H9 (cell line): Measurements from ENCODE around the gene OR8D1. TPM values are rescaled to one million over a fixed set of nuclear protein-coding genes. Genes with fewer than 3 reads are reported as not detected.

Experiments
- DNase-seq: peaks from one replicate; pipeline ENCODE4 v3.0.0-alpha.2; 2017
- H2AFZ ChIP-seq: one replicate; pipeline ENCODE4 v1.6.1; 2013; ENCODE audit warnings: mild to moderate bottlenecking, low read length, control low read depth, moderate library complexity
- H2AK5ac ChIP-seq: 2 replicates; pipeline ENCODE4 v1.6.1; 2013; ENCODE audit warnings: low read length, control low read depth, mixed read lengths; ENCODE audit not compliant: insufficient read length
- H2BK120ac ChIP-seq: one replicate; pipeline ENCODE4 v1.6.1; 2013; ENCODE audit warnings: low read depth, mild to moderate bottlenecking, low read length, control low read depth, inconsistent platforms; ENCODE audit not compliant: poor library complexity, severe bottlenecking
- H2BK12ac ChIP-seq: 2 replicates; pipeline ENCODE4 v1.6.1; 2013; ENCODE audit warnings: low read length, control low read depth, mixed read lengths, low read depth; ENCODE audit not compliant: insufficient read length
- H2BK15ac ChIP-seq: 2 replicates; pipeline ENCODE4 v1.6.1; 2013; ENCODE audit warnings: low read depth, low read length, control low read depth
- H2BK20ac ChIP-seq: one replicate; pipeline ENCODE4 v1.6.1; 2013; ENCODE audit warnings: low read depth, mild to moderate bottlenecking, low read length, control low read depth, inconsistent platforms; ENCODE audit not compliant: poor library complexity, severe bottlenecking
- H2BK5ac ChIP-seq: 2 replicates; pipeline ENCODE4 v1.6.1; 2013; ENCODE audit warnings: low read length, control low read depth, mixed read lengths; ENCODE audit not compliant: insufficient read length
- H3K14ac ChIP-seq: 2 replicates; pipeline ENCODE4 v1.6.1; 2013; ENCODE audit warnings: low read length, control low read depth; ENCODE audit not compliant: insufficient read depth
- H3K18ac ChIP-seq: 2 replicates; pipeline ENCODE4 v1.6.1; 2013; ENCODE audit warnings: low read depth, mild to moderate bottlenecking, mixed read lengths, low read length, control low read depth; ENCODE audit not compliant: insufficient read length
- H3K23ac ChIP-seq: 2 replicates; pipeline ENCODE4 v1.6.1; 2013; ENCODE audit warnings: low read length, control low read depth, mixed read lengths, low read depth; ENCODE audit not compliant: insufficient read length
- H3K23me2 ChIP-seq: 2 replicates; pipeline ENCODE4 v1.6.1; 2013; ENCODE audit warnings: low read depth, mild to moderate bottlenecking, mixed read lengths, low read length, control low read depth; ENCODE audit not compliant: insufficient read length, poor library complexity, severe bottlenecking
- H3K27ac ChIP-seq: 2 replicates; pipeline ENCODE4 v1.5.1; 2013; ENCODE audit warnings: low read length, control low read depth, mixed read lengths, low read depth; ENCODE audit not compliant: insufficient read length
- H3K27me3 ChIP-seq: 2 replicates; pipeline ENCODE4 v1.6.1; 2013; ENCODE audit warnings: low read length, control low read depth, inconsistent platforms; ENCODE audit not compliant: insufficient read depth
- H3K4ac ChIP-seq: 2 replicates; pipeline ENCODE4 v1.6.1; 2013; ENCODE audit warnings: low read depth, mild to moderate bottlenecking, control low read depth, inconsistent platforms, low read length, moderate library complexity
- H3K4me1 ChIP-seq: 2 replicates; pipeline ENCODE4 v1.6.1; 2013; ENCODE audit warnings: low read length, control low read depth, inconsistent platforms; ENCODE audit not compliant: insufficient read depth
- H3K4me2 ChIP-seq: 2 replicates; pipeline ENCODE4 v1.6.1; 2013; ENCODE audit warnings: low read length, control low read depth, mixed read lengths; ENCODE audit not compliant: insufficient read length, insufficient read depth
- H3K56ac ChIP-seq: 2 replicates; pipeline ENCODE4 v1.6.1; 2013; ENCODE audit warnings: low read depth, mild to moderate bottlenecking, mixed read lengths, low read length, control low read depth; ENCODE audit not compliant: insufficient read length
- H3K79me1 ChIP-seq: 2 replicates; pipeline ENCODE4 v1.6.1; 2013; ENCODE audit warnings: low read depth, mild to moderate bottlenecking, moderate library complexity, low read length, control low read depth, inconsistent platforms; ENCODE audit not compliant: insufficient read depth, poor library complexity, severe bottlenecking
- H3K79me2 ChIP-seq: 2 replicates; pipeline ENCODE4 v1.6.1; 2013; ENCODE audit warnings: low read length, control low read depth, inconsistent platforms; ENCODE audit not compliant: insufficient read depth
- H3K9ac ChIP-seq: 2 replicates; pipeline ENCODE4 v1.6.1; 2013; ENCODE audit warnings: low read length, control low read depth, mixed read lengths; ENCODE audit not compliant: insufficient read length; ENCODE audit errors: extremely low read depth
- H3K9me3 ChIP-seq: one replicate; pipeline ENCODE4 v1.6.1; 2013; ENCODE audit warnings: low read depth, low read length, inconsistent platforms; ENCODE audit not compliant: control insufficient read depth
- H3T11ph ChIP-seq: one replicate; pipeline ENCODE4 v1.6.1; 2013; ENCODE audit warnings: mild to moderate bottlenecking, low read length, control low read depth, inconsistent platforms
- H4K20me1 ChIP-seq: one replicate; pipeline ENCODE4 v1.6.1; 2013; ENCODE audit not compliant: control insufficient read depth, insufficient read length, insufficient read depth
- H4K5ac ChIP-seq: 2 replicates; pipeline ENCODE4 v1.6.1; 2013; ENCODE audit warnings: low read depth, mild to moderate bottlenecking, mixed read lengths, low read length, control low read depth; ENCODE audit not compliant: insufficient read length
- H4K8ac ChIP-seq: replicated peaks from 2 replicates; pipeline ENCODE4 v1.6.1; 2013; ENCODE audit warnings: low read length, control low read depth, mixed read lengths, low read depth; ENCODE audit not compliant: insufficient read length
- H4K91ac ChIP-seq: 2 replicates; pipeline ENCODE4 v1.6.1; 2013; ENCODE audit warnings: low read depth, mild to moderate bottlenecking, moderate library complexity, mixed read lengths, low read length, control low read depth; ENCODE audit not compliant: insufficient read length
- H3K27ac Mint-ChIP-seq, 3 experiments: 2 replicates in 2 of 3; 3 replicates in 1 of 3; pipeline ENCODE4 v1.8.0; 2020 to 2021; ENCODE audit warnings: mixed read lengths in 3 of 3, mild to moderate bottlenecking in 1 of 3, moderate library complexity in 1 of 3
- H3K27me3 Mint-ChIP-seq: 2 replicates; pipeline ENCODE4 v1.8.0; 2021; ENCODE audit warnings: low read depth, mild to moderate bottlenecking, moderate library complexity, mixed read lengths
- H3K36me3 Mint-ChIP-seq, 3 experiments: 2 replicates in 2 of 3; 3 replicates in 1 of 3; pipeline ENCODE4 v1.8.0; 2020 to 2021; ENCODE audit warnings: low read depth in 3 of 3, mixed read lengths in 3 of 3; ENCODE audit not compliant: insufficient read depth in 1 of 3
- H3K4me1 Mint-ChIP-seq, 2 experiments: 2 replicates each; pipeline ENCODE4 v1.8.0; 2020; ENCODE audit warnings: mixed read lengths in 2 of 2
- H3K4me3 Mint-ChIP-seq, 2 experiments: 2 replicates in 1 of 2; 3 replicates in 1 of 2; pipeline ENCODE4 v1.8.0; 2020 to 2021; ENCODE audit warnings: mild to moderate bottlenecking in 2 of 2, mixed read lengths in 2 of 2, moderate library complexity in 1 of 2
- H3K9me3 Mint-ChIP-seq, 2 experiments: 2 replicates in 1 of 2; 3 replicates in 1 of 2; pipeline ENCODE4 v1.8.0; 2020; ENCODE audit warnings: mild to moderate bottlenecking in 2 of 2, mixed read lengths in 2 of 2, moderate library complexity in 1 of 2
- CTCF ChIP-seq: fragments of 200-600 bp; sonication (generic); conservative IDR thresholded peaks from 3 replicates; pipeline ENCODE4 v1.8.0; 2021; ENCODE audit warnings: antibody characterized with exemption, mild to moderate bottlenecking
- WGBS: extraction: QIAGEN DNeasy Blood & Tissue Kit; methylation state at CpG from one replicate; pipeline ENCODE4 v1.1.7; 2013; ENCODE audit warnings: missing lambda C conversion rate, low lambda C conversion rate, mixed read lengths; ENCODE audit not compliant: insufficient read length; ENCODE audit errors: extremely low coverage; 5-methylcytosine and 5-hydroxymethylcytosine counted together
- total RNA-seq: library from RNA; stranded (reverse); gene quantifications from 2 replicates; pipeline ENCODE4 v1.2.1, GENCODE V29; 2021

OR8D1 gene
- total RNA-seq, 1 experiment from 2014 or later = not detected

GRCh38 chr11:124256076-124256475, 57.7 kb downstream of the OR8D1 start, which contains the start of gene OR8G5:
Gene OR8G5 (plus strand): TSS chr11:124256376. CDS start chr11:124264932, 8,556 bp downstream.
- Mint-ChIP-seq H3K36me3 (no peaks in the 10 kb centered on the region), H3K4me1 (no peaks in the 10 kb centered on the region), H3K4me3 (no peak within 1 kb of the TSS), H3K9me3 (no peaks in the 10 kb centered on the region), H3K27me3 (no peaks in the 10 kb centered on the region), H3K27ac (no peak within 1 kb of the TSS)
- no peak within 1 kb of the TSS for H2BK120ac ChIP-seq
- H4K91ac ChIP-seq = no peak within 1 kb of the TSS
- no peak within 1 kb of the TSS for H2BK15ac ChIP-seq
- no peak within 1 kb of the TSS for H2AK5ac ChIP-seq
- no peak within 1 kb of the TSS for H3K4ac ChIP-seq
- H3K9me3 ChIP-seq = no peaks in the 10 kb centered on the region
- H2BK20ac ChIP-seq = no peak within 1 kb of the TSS
- no peaks in the 10 kb centered on the region for H3K27me3 ChIP-seq
- no peak within 1 kb of the TSS for H2BK5ac ChIP-seq
- no peaks in the 10 kb centered on the region for H3K4me1 ChIP-seq
- no CpG with 5 or more reads among the region's 4 CpGs for WGBS
- no peak within 1 kb of the TSS for H3T11ph ChIP-seq
- no peak within 1 kb of the TSS for H3K4me2 ChIP-seq
- TF ChIP-seq CTCF = no peak
- no peak within 1 kb of the TSS for H3K14ac ChIP-seq
- H4K20me1 ChIP-seq = no peaks in the 10 kb centered on the region
- no peaks in the 10 kb centered on the region for H3K79me2 ChIP-seq
- H3K56ac ChIP-seq = no peak within 1 kb of the TSS
- no peak within 1 kb of the TSS for H3K27ac ChIP-seq
- no peak within 1 kb of the TSS for H3K18ac ChIP-seq
- H3K23me2 ChIP-seq = no peaks in the 10 kb centered on the region
- DNase-seq = no peak
- H2BK12ac ChIP-seq = no peak within 1 kb of the TSS
- H4K5ac ChIP-seq = no peak within 1 kb of the TSS
- H4K8ac ChIP-seq = no peak within 1 kb of the TSS
- H2AFZ ChIP-seq = no peak within 1 kb of the TSS
- H3K79me1 ChIP-seq = no peaks in the 10 kb centered on the region
- no peak within 1 kb of the TSS for H3K23ac ChIP-seq
- H3K9ac ChIP-seq = no peak within 1 kb of the TSS

Other genes starting within 250 kb of the OR8D1 start
- 15.6 and 16.5 TPM in 2 replicates for gene VWA5A, start 198.5 kb downstream of the OR8D1 start, total RNA-seq
- gene OR10D3, start 130.6 kb downstream of the OR8D1 start, total RNA-seq = not detected in 2 replicates
- not detected in 2 replicates for gene OR8G1, start 72.9 kb downstream of the OR8D1 start, total RNA-seq
- not detected in 2 replicates for gene OR8G5, start 57.6 kb downstream of the OR8D1 start, total RNA-seq
- gene OR8D2, start 6.2 kb upstream of the OR8D1 start, total RNA-seq = not detected in 2 replicates
- gene OR8B2, start 70.5 kb upstream of the OR8D1 start, total RNA-seq = not detected in 2 replicates
- not detected in 2 replicates for gene OR8B3, start 85.1 kb upstream of the OR8D1 start, total RNA-seq
- gene OR8B4, start 110.9 kb upstream of the OR8D1 start, total RNA-seq = not detected in 2 replicates
- gene OR8B8, start 131.7 kb upstream of the OR8D1 start, total RNA-seq = not detected in 2 replicates
- gene OR8B12, start 229.7 kb upstream of the OR8D1 start, total RNA-seq = not detected in 2 replicates